ENCODE measurements around the gene RETREG1. TPM values are rescaled to one million over a fixed set of nuclear protein-coding genes. Genes with fewer than 3 reads are reported as not detected.

RETREG1 gene
- total and polyA plus RNA-seq, 2 of the 13 experiments (the other 11 are each of a cell fraction or from before 2014, with no cell fraction given): 0.07 TPM; not detected in 1

DNA sequence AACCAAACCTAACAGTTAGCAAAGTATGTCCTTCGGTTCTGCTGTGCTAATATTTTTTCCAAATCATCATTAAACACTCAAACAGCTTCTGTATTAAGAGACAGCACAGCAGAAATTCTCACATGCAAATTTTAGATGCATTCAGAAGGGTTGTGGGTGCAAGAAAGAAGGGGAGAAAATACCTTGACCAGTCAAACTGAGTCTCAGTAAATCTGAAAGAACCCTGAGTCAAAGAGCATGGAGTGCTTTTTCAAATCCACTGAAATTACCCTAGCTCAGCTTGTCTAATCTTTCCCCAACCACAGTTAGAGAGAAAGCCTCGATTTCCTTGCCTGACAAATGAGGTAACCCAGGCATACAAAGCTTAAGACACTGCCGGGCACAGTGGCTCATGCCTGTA, 55.1 kb downstream of the RETREG1 start:
- Histone ChIP-seq H3K27me3 (ENCODE audit: control insufficient read depth in 1 of 2, insufficient read depth in 2 of 2, low read length in 2 of 2) (0 out of 5 replicates have a peak, but pooled peaks cover 0 to 3% of the 10 kb centered on the region in 2 experiments), H3K9me3 (ENCODE audit: low read length) (no peaks in the 10 kb centered on the region), H3K79me2 (ENCODE audit: insufficient read depth, low read length) (no peaks in the 10 kb centered on the region), H3K4me3 (replicated peaks in 1 of 3; ENCODE audit: insufficient read depth in 1 of 3, low read depth in 2 of 3, low read length in 3 of 3) (no peak overlapping the region), H3K36me3 (replicated peaks in 1 of 2; ENCODE audit: control insufficient read depth in 1 of 2, insufficient read depth in 2 of 2, low read length in 2 of 2) (no peaks in the 10 kb centered on the region), H3K9ac (ENCODE audit: insufficient read depth, low read depth, low read length) (no peak overlapping the region), H4K20me1 (ENCODE audit: insufficient read depth, low read length) (no peaks in the 10 kb centered on the region), H3K4me2 (ENCODE audit: low read depth, low read length) (no peak overlapping the region), H2AFZ (ENCODE audit: low read length) (no peak overlapping the region), H3K27ac (ENCODE audit: extremely low read length, insufficient read depth, low read length) (no peak overlapping the region), H3K4me1 (ENCODE audit: insufficient read depth, low read length) (no peaks in the 10 kb centered on the region)
- WGBS (ENCODE audit: low lambda C conversion rate): 36% methylated on average over 3 of the region's 3 CpGs
- TF ChIP-seq TBX2 (CRISPR knock-in tag; IDR thresholded peaks at IDR 0.05; ENCODE audit: borderline replicate concordance): no peak
- TF ChIP-seq ZNF263 (CRISPR knock-in tag; IDR thresholded peaks at IDR 0.05): no peak
- no peak for TF ChIP-seq ATAD3A (CRISPR knock-in tag; IDR thresholded peaks at IDR 0.05)
- no peak for TF ChIP-seq ZNF878 (CRISPR knock-in tag; IDR thresholded peaks at IDR 0.05)
- TF ChIP-seq YY1 (IDR thresholded peaks at IDR 0.05; ENCODE audit: insufficient read depth, insufficient replicate concordance, low read depth, low read length): no peak
- no peak for TF ChIP-seq GPN1 (CRISPR knock-in tag; IDR thresholded peaks at IDR 0.05; ENCODE audit: borderline replicate concordance)
- no peak for TF ChIP-seq ARNTL (CRISPR knock-in tag; IDR thresholded peaks at IDR 0.05)
- TF ChIP-seq ZNF256 (CRISPR knock-in tag; conservative IDR thresholded peaks at IDR 0.05): no peak
- no peak for TF ChIP-seq ZNF703 (CRISPR knock-in tag; IDR thresholded peaks at IDR 0.05; ENCODE audit: borderline replicate concordance)
- ChIA-PET CTCF (ENCODE audit: low intra/inter-chr PET ratio, low total read pairs) (no interaction called here), POLR2A (no interaction called here)
- DNase-seq (ENCODE audit: low spot score) (no peak), ATAC-seq (no peak), FAIRE-seq (no peak)
- no TSS peak for BruUV-seq (replicated peaks)
- intact Hi-C loops (cut with micrococcal nuclease; ENCODE audit: unreplicated experiment): no loop called here
- in situ Hi-C loops (cut with HindIII; ENCODE audit: extremely low pct_ligation_motif_present, low pct_unique_long_range_greater_than_20kb): no loop called here

DNA sequence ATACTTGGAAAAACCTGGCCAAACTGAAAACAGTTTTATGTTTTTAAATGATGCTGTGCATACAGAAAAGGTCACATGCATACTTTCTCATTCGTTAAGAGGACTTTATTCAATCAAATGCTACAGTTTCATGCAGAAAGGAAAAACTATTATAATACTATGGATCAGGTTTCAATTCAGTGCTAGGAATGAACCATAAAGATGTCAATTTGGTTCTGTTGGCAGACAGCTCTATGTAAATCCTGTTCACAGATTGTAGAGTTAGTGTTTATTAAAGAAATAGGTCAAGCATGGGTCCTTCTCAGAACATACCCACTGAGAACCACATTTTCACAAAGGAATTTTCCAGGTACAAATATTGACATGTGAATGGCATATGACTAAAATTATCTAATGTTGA, 57.1 kb downstream of the RETREG1 start:
- FAIRE-seq: no peak
- Histone ChIP-seq H3K4me2 (ENCODE audit: low read depth, low read length) (no peak overlapping the region), H3K4me3 (replicated peaks in 1 of 3; ENCODE audit: insufficient read depth in 1 of 3, low read depth in 2 of 3, low read length in 3 of 3) (no peak overlapping the region), H2AFZ (ENCODE audit: low read length) (no peak overlapping the region), H3K27me3 (ENCODE audit: control insufficient read depth in 1 of 2, insufficient read depth in 2 of 2, low read length in 2 of 2) (0 out of 5 replicates have a peak, but pooled peaks cover 0 to 3% of the 10 kb centered on the region in 2 experiments), H3K9me3 (ENCODE audit: low read length) (no peaks in the 10 kb centered on the region), H3K27ac (ENCODE audit: extremely low read length, insufficient read depth, low read length) (no peak overlapping the region), H3K4me1 (ENCODE audit: insufficient read depth, low read length) (no peaks in the 10 kb centered on the region), H3K9ac (ENCODE audit: insufficient read depth, low read depth, low read length) (no peak overlapping the region), H3K36me3 (replicated peaks in 1 of 2; ENCODE audit: control insufficient read depth in 1 of 2, insufficient read depth in 2 of 2, low read length in 2 of 2) (no peaks in the 10 kb centered on the region), H3K79me2 (ENCODE audit: insufficient read depth, low read length) (no peaks in the 10 kb centered on the region), H4K20me1 (ENCODE audit: insufficient read depth, low read length) (no peaks in the 10 kb centered on the region)
- 0% methylated on average over 1 of the region's 1 CpG for WGBS (ENCODE audit: low lambda C conversion rate)
- BruUV-seq (replicated peaks): no TSS peak
- ChIA-PET POLR2A (no interaction called here), CTCF (ENCODE audit: low intra/inter-chr PET ratio, low total read pairs) (no interaction called here)
- DNase-seq (ENCODE audit: low spot score): no peak
- ATAC-seq: no peak
- in situ Hi-C loops (cut with HindIII; ENCODE audit: extremely low pct_ligation_motif_present, low pct_unique_long_range_greater_than_20kb) (no loop called here), intact Hi-C loops (cut with micrococcal nuclease; ENCODE audit: unreplicated experiment) (no loop called here)
- TF ChIP-seq IKZF4 (CRISPR knock-in tag; IDR thresholded peaks at IDR 0.05; ENCODE audit: borderline replicate concordance, low read depth, not compliant biosample characterization) (no peak), HNF4A (CRISPR knock-in tag; IDR thresholded peaks at IDR 0.05) (no peak), RFXAP (CRISPR knock-in tag; IDR thresholded peaks at IDR 0.05; ENCODE audit: borderline replicate concordance) (no peak), ZNF230 (CRISPR knock-in tag; IDR thresholded peaks at IDR 0.05) (no peak)
- TF ChIP-seq, protein P1, sequence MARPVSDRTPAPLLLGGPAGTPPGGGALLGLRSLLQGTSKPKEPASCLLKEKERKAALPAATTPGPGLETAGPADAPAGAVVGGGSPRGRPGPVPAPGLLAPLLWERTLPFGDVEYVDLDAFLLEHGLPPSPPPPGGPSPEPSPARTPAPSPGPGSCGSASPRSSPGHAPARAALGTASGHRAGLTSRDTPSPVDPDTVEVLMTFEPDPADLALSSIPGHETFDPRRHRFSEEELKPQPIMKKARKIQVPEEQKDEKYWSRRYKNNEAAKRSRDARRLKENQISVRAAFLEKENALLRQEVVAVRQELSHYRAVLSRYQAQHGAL (CRISPR knock-in tag; IDR thresholded peaks at IDR 0.05; ENCODE audit: not compliant biosample characterization): no peak
- TF ChIP-seq, protein P2, sequence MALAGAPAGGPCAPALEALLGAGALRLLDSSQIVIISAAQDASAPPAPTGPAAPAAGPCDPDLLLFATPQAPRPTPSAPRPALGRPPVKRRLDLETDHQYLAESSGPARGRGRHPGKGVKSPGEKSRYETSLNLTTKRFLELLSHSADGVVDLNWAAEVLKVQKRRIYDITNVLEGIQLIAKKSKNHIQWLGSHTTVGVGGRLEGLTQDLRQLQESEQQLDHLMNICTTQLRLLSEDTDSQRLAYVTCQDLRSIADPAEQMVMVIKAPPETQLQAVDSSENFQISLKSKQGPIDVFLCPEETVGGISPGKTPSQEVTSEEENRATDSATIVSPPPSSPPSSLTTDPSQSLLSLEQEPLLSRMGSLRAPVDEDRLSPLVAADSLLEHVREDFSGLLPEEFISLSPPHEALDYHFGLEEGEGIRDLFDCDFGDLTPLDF (CRISPR knock-in tag; IDR thresholded peaks at IDR 0.05): no peak
- TF ChIP-seq, protein P3, sequence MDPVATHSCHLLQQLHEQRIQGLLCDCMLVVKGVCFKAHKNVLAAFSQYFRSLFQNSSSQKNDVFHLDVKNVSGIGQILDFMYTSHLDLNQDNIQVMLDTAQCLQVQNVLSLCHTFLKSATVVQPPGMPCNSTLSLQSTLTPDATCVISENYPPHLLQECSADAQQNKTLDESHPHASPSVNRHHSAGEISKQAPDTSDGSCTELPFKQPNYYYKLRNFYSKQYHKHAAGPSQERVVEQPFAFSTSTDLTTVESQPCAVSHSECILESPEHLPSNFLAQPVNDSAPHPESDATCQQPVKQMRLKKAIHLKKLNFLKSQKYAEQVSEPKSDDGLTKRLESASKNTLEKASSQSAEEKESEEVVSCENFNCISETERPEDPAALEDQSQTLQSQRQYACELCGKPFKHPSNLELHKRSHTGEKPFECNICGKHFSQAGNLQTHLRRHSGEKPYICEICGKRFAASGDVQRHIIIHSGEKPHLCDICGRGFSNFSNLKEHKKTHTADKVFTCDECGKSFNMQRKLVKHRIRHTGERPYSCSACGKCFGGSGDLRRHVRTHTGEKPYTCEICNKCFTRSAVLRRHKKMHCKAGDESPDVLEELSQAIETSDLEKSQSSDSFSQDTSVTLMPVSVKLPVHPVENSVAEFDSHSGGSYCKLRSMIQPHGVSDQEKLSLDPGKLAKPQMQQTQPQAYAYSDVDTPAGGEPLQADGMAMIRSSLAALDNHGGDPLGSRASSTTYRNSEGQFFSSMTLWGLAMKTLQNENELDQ (CRISPR knock-in tag; IDR thresholded peaks at IDR 0.05; ENCODE audit: borderline replicate concordance): no peak

All from HepG2 (cell line).